Gastroesophageal sphincter (tissue), 4 donors: ENCODE measurements around the gene RTKN. TPM values are rescaled to one million over a fixed set of nuclear protein-coding genes. Genes with fewer than 3 reads are reported as not detected.
"Not testable (repeated sequence)": the region's sequence is repeated elsewhere in the genome, so short reads cannot be mapped to it uniquely, and the experiment has no call there.

Experiments
- ATAC-seq: fragments of 150-250 bp; one replicate; pipeline ENCODE4 v1.9.1; 2016; ENCODE audit warnings: mild to moderate bottlenecking, moderate library complexity
- H3K27ac ChIP-seq, 4 donors: fragments of 200-600 bp; sonication (generic) in 3 of 4; 1 replicate in 3 of 4; 2 replicates in 1 of 4; pipeline ENCODE4 v1.5.1; 2016 to 2019
- H3K27me3 ChIP-seq: fragments of 200-600 bp; sonication (generic); one replicate; pipeline ENCODE4 v1.5.1; 2019
- H3K36me3 ChIP-seq, 2 donors: fragments of 200-600 bp; sonication (generic); one replicate each; pipeline ENCODE4 v1.5.1; 2019; ENCODE audit warnings: control low read depth in 1 of 2
- H3K4me1 ChIP-seq, 3 donors: fragments of 200-600 bp; sonication (generic); 1 replicate in 2 of 3; 2 replicates in 1 of 3; pipeline ENCODE4 v1.5.1; 2016 to 2019; ENCODE audit warnings: control low read depth in 2 of 3
- H3K4me3 ChIP-seq, 2 donors: fragments of 200-600 bp; sonication (generic); one replicate each; pipeline ENCODE4 v1.5.1; 2019; ENCODE audit warnings: mild to moderate bottlenecking in 1 of 2, moderate library complexity in 1 of 2
- H3K9me3 ChIP-seq, 3 donors: fragments of 200-600 bp; sonication (generic); one replicate each; pipeline ENCODE4 v1.5.1; 2017 to 2019; ENCODE audit warnings: control low read depth in 2 of 3
- EP300 ChIP-seq: sonication (generic); formaldehyde crosslinking; IDR thresholded peaks from one replicate; pipeline ENCODE4 v1.6.1; 2017; ENCODE audit warnings: antibody characterized with exemption, mild to moderate bottlenecking
- POLR2A ChIP-seq, 2 donors: fragments of 450-650 bp; IDR thresholded peaks; one replicate each; pipeline ENCODE4 v1.6.1; 2017; ENCODE audit warnings: antibody characterized with exemption in 2 of 2, mild to moderate bottlenecking in 2 of 2, moderate library complexity in 1 of 2
- POLR2AphosphoS5 ChIP-seq: sonication (generic); formaldehyde crosslinking; IDR thresholded peaks from one replicate; pipeline ENCODE4 v1.6.1; 2017; ENCODE audit warnings: antibody characterized with exemption
- WGBS, 2 donors: methylation state at CpG; one replicate each; pipeline ENCODE4 v1.1.5; 2018; ENCODE audit warnings: low coverage in 1 of 2; 5-methylcytosine and 5-hydroxymethylcytosine counted together
- total RNA-seq, 4 donors: library from RNA; depleted of rRNA; stranded (reverse); fragments of >200 nt; gene quantifications; one replicate each; pipeline ENCODE4 v1.1.0, GENCODE V29; 2016
- TF ChIP-seq, protein P1 (sequence below), 4 experiments: fragments of 200-600 bp in 2 of 4; fragments of 450-650 bp in 2 of 4; sonication (generic) in 1 of 4; IDR thresholded peaks; one replicate each; pipeline ENCODE4 v1.5.1; 2017 to 2019; ENCODE audit warnings: antibody characterized with exemption in 4 of 4, mild to moderate bottlenecking in 2 of 4, moderate library complexity in 2 of 4

The RTKN gene
- total RNA-seq, 4 donors from 2014 or later = 10.9 to 17.3 (median 14.0) TPM

DNA sequence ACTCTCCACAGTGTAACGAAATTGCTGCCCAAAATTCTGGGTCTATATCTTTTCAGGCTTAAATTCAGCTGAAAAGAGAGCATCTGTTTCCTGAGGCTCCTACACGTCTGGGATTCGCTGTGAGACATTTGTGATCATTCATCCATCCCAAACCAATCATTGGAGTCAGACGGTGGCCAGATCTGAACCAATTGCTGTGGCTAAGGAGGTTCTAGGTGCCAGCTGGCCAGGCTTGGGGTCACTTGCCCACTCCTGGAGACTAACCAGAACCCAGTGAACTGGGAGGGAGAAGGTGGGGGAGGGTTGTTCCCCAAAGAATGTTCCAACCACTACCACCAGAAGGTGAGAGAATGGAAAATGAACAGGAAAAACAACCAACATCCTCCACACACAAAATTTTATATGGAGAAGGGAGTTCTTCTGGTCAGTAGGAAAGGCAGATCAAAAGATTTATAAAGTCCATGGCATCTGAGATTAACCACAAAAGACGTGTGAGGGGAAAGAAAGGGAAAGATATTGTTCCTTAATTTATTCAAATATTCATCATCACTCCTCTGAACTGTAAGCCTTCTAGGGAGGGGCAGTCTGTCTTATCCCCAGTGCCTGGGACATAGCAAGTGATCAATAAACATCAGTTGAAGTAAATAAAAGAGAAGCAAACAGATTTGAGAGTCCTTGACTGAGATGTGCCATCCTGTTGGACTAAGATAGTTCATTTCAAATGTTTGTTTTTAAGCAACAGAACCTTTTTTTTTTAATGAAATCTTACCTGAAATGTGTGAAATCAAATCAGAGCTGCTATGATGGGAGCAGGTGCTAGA is 3.0 kb upstream of the RTKN start:
- WGBS, 2 donors = 28 to 34% methylated on average over 4 to 5 of the region's 5 CpGs
- Histone ChIP-seq H3K27ac (no peak overlapping the region), H3K4me3 (no peak overlapping the region), H3K4me1 (peaks cover 0 to 25% (median 4%) of the 10 kb centered on the region in 3 donors), H3K27me3 (peaks cover 29% of the 10 kb centered on the region), H3K9me3 (no peaks in the 10 kb centered on the region), H3K36me3 (no peaks in the 10 kb centered on the region)
- ATAC-seq = no peak
- TF ChIP-seq, protein P1, sequence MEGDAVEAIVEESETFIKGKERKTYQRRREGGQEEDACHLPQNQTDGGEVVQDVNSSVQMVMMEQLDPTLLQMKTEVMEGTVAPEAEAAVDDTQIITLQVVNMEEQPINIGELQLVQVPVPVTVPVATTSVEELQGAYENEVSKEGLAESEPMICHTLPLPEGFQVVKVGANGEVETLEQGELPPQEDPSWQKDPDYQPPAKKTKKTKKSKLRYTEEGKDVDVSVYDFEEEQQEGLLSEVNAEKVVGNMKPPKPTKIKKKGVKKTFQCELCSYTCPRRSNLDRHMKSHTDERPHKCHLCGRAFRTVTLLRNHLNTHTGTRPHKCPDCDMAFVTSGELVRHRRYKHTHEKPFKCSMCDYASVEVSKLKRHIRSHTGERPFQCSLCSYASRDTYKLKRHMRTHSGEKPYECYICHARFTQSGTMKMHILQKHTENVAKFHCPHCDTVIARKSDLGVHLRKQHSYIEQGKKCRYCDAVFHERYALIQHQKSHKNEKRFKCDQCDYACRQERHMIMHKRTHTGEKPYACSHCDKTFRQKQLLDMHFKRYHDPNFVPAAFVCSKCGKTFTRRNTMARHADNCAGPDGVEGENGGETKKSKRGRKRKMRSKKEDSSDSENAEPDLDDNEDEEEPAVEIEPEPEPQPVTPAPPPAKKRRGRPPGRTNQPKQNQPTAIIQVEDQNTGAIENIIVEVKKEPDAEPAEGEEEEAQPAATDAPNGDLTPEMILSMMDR (IDR thresholded peaks at IDR 0.05) = no peak
- TF ChIP-seq EP300 = no peak
- no peak for TF ChIP-seq POLR2A (IDR thresholded peaks at IDR 0.05)
- TF ChIP-seq POLR2AphosphoS5 = no peak

DNA sequence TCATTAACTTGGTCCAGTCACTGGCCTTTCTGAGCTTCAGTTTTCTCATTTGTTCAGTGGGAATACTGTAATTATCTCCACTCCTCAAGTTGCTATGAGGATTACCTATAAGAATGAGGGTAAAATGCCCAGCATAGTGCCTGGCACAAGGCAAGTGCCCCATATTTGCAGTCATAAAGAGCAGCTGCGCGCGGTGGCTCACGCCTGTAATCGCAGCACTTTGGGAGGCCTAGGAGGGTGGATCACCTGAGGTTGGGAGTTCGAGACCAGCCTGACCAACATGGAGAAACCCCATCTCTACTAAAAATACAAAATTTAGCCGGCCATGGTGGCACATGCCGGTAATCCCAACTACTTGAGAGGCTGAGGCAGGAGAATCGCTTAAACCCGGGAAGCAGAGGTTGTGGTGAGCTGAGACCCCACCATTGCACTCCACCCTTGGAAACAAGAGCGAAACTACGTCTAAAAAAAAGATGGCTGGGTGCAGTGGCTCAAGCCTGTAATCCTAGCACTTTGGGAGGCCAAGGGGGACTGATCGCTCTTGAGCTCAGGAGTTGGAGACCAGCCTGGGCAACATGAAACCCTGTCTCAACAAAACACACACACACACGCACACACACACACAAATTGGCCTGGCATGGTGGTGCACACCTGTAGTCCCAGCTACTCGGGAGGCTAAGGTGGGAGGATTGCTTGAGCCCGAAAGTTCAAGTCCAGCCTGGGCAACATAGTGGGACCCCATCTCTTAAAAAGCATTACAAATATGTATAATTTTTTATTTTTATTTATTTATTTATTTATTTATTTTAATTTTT is 953 bp upstream of the RTKN start:
- H3K27ac ChIP-seq, H3K9me3 ChIP-seq, ATAC-seq, H3K36me3 ChIP-seq: not testable (repeated sequence)
- peaks cover 0 to 46% (median 13%) of the 10 kb centered on the region in 3 donors for H3K4me1 ChIP-seq
- WGBS, 2 donors = 86 to 89% methylated on average over 6 to 12 of the region's 16 CpGs
- peaks cover 29% of the 10 kb centered on the region for H3K27me3 ChIP-seq
- peak overlapping the region in 1 of 2 donors; percentile 49 for H3K4me3 ChIP-seq

DNA sequence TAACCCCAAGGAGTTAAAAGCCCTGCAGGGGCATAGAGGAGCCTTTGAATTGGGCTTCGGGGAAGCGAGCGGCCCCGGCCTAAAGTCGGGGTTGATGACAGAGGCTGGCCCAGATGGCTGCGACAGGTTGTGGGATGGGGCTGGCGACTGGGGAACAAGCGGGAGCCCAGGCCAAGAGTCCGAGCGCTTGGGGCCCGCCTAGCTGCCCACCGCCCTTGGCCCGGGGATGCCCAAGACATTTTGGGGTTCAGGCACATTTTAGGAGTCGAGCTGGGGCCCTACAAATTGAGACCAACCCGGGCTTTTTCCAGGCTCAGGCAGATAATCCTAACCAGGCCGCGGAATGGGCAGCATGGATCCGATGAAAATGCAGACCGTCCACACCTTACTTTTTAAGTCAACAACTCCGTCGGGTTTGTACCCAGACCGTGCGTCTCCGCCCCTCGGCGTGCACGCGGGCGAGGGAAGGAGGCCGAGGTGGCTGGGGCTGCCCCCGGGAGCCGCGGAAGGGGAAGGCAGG is 507 bp downstream of the RTKN start:
- Histone ChIP-seq H3K9me3 (no peaks in the 10 kb centered on the region), H3K36me3 (no peaks in the 10 kb centered on the region), H3K4me1 (peaks cover 0 to 60% (median 13%) of the 10 kb centered on the region in 3 donors), H3K27ac (peak overlapping the region in 3 of 4 donors; percentile 70 to 88 (median 84)), H3K4me3 (peak overlapping the region; percentile 48 to 49), H3K27me3 (peaks cover 29% of the 10 kb centered on the region)
- TF ChIP-seq POLR2AphosphoS5 = no peak
- TF ChIP-seq POLR2A (IDR thresholded peaks at IDR 0.05) = no peak
- TF ChIP-seq EP300 = no peak
- TF ChIP-seq, protein P1 (IDR thresholded peaks at IDR 0.05) = peak in 1 of 4 experiments; percentile 3
- 15 to 64% methylated on average over 6 to 10 of the region's 33 CpGs for WGBS, 2 donors
- ATAC-seq = no peak

DNA sequence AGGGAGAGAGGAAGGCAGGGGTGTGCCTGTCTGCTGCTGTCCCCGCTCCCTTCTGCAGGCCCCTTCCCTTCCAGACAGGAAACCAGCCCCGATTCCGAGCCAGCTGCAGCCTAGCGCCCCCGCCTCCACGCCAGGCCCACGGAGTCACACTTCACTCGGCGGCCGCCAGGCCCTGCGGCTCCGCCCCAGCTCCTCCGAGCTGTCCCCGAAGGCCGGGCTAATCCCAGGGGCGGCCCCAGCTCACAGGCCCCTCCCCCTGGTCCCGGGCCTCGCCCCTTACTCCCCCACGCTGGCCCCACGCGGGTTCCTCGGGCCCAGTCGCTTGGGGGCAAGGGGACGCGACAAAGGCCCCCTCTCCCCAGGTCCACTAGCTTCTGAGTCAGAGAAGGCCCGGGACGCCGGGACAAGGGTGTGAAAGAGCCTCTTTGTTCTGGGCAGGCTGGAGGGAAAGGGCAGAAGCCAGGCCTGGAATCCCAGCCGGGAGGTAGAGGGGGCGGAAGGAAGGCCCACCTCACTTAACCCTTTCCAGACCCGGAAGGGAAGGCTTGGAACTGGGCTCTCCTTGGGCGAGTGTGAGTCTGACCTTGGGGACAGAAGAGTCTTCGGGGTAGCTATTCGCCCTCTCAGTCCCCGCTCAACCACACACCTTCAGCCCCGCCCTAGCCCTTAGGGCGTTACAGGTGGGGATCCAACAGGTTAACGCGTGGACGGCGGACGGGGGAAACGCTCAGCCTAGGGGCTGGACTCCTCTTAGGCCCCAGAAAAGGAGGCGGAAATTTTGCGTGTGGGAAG is 1.2 kb downstream of the RTKN start:
- peak overlapping the region; percentile 48 to 49 for H3K4me3 ChIP-seq
- H3K27me3 ChIP-seq = peaks cover 29% of the 10 kb centered on the region
- H3K4me1 ChIP-seq = peaks cover 0 to 66% (median 13%) of the 10 kb centered on the region in 3 donors
- WGBS, 2 donors = no CpG with 5 or more reads among the region's 45 CpGs
- no peaks in the 10 kb centered on the region for H3K9me3 ChIP-seq
- H3K27ac ChIP-seq = peak overlapping the region; percentile 15 to 88 (median 77)
- TF ChIP-seq POLR2AphosphoS5 = peak; percentile 26
- no peak for TF ChIP-seq EP300
- TF ChIP-seq POLR2A (IDR thresholded peaks at IDR 0.05) = peak; percentile 22 to 37
- TF ChIP-seq, protein P1 (IDR thresholded peaks at IDR 0.05) = peak in 3 of 4 experiments; percentile 33 to 67 (median 57)
- no peaks in the 10 kb centered on the region for H3K36me3 ChIP-seq
- peak; percentile 95 for ATAC-seq
